ENCODE results near the gene KERA. TPM values are rescaled to one million over a fixed set of nuclear protein-coding genes. Genes with fewer than 3 reads are reported as not detected.

KERA gene, protein sequence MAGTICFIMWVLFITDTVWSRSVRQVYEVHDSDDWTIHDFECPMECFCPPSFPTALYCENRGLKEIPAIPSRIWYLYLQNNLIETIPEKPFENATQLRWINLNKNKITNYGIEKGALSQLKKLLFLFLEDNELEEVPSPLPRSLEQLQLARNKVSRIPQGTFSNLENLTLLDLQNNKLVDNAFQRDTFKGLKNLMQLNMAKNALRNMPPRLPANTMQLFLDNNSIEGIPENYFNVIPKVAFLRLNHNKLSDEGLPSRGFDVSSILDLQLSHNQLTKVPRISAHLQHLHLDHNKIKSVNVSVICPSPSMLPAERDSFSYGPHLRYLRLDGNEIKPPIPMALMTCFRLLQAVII
- total RNA-seq (not detected in 2 replicates), polyA plus RNA-seq (not detected in 2 replicates)

DNA sequence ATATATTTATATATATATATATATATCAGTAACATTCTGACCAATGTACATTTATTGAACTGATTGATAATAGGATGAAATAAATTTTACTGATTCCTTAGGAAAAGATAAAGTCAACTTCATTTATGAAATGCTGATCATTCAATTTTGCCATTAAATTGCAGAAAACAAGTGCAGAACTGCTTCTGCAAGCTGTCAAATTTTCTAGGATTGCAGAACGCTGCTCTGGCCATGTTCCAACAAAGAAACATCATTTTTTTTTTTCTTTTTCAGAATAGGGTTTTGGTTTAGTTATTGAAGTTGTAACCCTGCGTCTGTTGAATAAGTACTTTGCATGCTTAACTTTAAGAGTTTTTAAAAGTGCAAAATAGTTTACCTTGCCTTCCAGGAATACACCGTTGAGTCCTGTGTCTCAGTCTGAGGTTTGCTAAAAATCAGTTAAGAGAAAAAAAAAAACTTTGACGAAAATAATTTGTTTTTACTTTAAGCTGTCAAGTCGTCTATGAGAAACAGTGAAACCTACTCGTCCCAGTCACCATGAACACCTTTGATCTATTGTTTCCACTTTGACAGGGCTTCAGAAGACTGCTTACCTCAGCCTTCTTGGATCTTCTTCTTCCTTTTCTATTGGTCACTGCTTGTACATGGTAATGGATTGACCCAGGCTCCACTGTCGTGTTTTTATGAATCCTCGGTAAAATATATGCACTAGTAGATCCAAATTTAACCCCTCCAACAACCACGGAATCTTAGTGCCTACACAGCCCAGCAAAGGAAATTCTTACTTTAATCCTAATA lies at the start of gene KERA:
Gene KERA (minus strand): TSS at position 657 of the 798 bp plus-strand sequence. CDS start 1,743 bp downstream, outside the sequence.
- Histone ChIP-seq H3K4me3 (no peak within 1 kb of the TSS), H3K4me1 (ENCODE audit: low read depth) (no peaks in the 10 kb centered on the region), H3K27ac (no peak within 1 kb of the TSS), H3K27me3 (no peaks in the 10 kb centered on the region), H3K36me3 (no peaks in the 10 kb centered on the region), H3K9me3 (ENCODE audit: low read depth) (no peaks in the 10 kb centered on the region)
- TF ChIP-seq CTCF (IDR thresholded peaks at IDR 0.05; ENCODE audit: low read depth, low read length) = no peak
- DNase-seq (ENCODE audit: low read depth in 1 of 2, low spot score in 1 of 2) = peak in 1 of 2 donors; percentile 5

- no peak overlapping the region for H3K27ac ChIP-seq
- no peak overlapping the region for H3K4me3 ChIP-seq
- DNase-seq (ENCODE audit: low read depth in 1 of 2, low spot score in 1 of 2) = no peak
- no peaks in the 10 kb centered on the region for H3K36me3 ChIP-seq
- H3K4me1 ChIP-seq (ENCODE audit: low read depth) = no peaks in the 10 kb centered on the region
- no peaks in the 10 kb centered on the region for H3K9me3 ChIP-seq (ENCODE audit: low read depth)
- no peaks in the 10 kb centered on the region for H3K27me3 ChIP-seq
- TF ChIP-seq CTCF (IDR thresholded peaks at IDR 0.05; ENCODE audit: low read depth, low read length) = no peak
Observed at GRCh38 chr12:91106283-91106682, 48.5 kb upstream of the KERA start.

DNA sequence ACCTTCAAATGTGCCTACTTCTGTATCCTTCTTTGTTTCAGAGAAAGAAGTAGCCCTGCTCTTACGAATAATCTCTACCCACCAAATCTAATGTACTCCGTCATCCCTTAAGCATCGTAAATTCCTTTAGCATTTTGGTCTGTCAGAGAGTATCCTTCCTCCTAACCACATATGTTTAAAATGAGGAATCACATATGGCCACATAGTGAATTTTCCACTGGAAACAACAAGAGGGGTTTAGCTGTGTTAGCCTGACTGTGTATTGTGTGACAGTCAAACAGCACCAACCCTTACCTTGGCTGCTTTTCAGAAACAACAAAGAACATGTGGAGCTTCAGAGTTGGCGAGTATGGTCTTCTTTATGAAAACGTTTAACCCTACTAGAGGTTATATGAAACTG lies 48.0 kb upstream of the KERA start:
- Histone ChIP-seq H3K27me3 (no peaks in the 10 kb centered on the region), H3K36me3 (no peaks in the 10 kb centered on the region), H3K4me3 (no peak overlapping the region), H3K9me3 (ENCODE audit: low read depth) (no peaks in the 10 kb centered on the region), H3K27ac (no peak overlapping the region), H3K4me1 (ENCODE audit: low read depth) (no peaks in the 10 kb centered on the region)
- no peak for TF ChIP-seq CTCF (IDR thresholded peaks at IDR 0.05; ENCODE audit: low read depth, low read length)
- DNase-seq (ENCODE audit: low read depth in 1 of 2, low spot score in 1 of 2) = peak in 1 of 2 donors; percentile 37

GRCh38 chr12:91104812-91105466 lies 47.1 kb upstream of the KERA start:
- no peaks in the 10 kb centered on the region for H3K27me3 ChIP-seq
- no peaks in the 10 kb centered on the region for H3K4me1 ChIP-seq (ENCODE audit: low read depth)
- H3K36me3 ChIP-seq = no peaks in the 10 kb centered on the region
- no peak for DNase-seq (ENCODE audit: low read depth in 1 of 2, low spot score in 1 of 2)
- TF ChIP-seq CTCF (IDR thresholded peaks at IDR 0.05; ENCODE audit: low read depth, low read length) = no peak
- no peak overlapping the region for H3K4me3 ChIP-seq
- H3K27ac ChIP-seq = no peak overlapping the region
- H3K9me3 ChIP-seq (ENCODE audit: low read depth) = no peaks in the 10 kb centered on the region

DNA sequence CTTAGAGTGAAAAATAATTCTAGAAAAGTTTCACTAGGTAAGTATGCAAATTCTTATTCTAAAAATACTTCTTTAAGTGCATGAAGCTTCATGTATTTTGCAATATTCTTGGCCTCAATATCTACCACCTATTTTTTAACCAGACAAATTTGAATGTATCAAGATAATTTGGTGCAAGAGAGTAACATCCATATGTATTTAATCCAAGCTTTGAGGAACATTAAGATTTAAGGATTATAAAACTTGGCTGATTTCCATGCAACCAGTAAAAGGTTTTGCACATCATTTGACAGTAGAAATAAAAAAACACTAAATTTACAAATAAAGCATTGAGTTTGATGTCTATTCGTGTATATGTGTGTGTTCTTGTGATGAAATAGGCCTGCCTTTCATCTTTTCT lies 45.8 kb upstream of the KERA start:
- no peak overlapping the region for H3K27ac ChIP-seq
- no peaks in the 10 kb centered on the region for H3K4me1 ChIP-seq (ENCODE audit: low read depth)
- no peaks in the 10 kb centered on the region for H3K9me3 ChIP-seq (ENCODE audit: low read depth)
- no peaks in the 10 kb centered on the region for H3K27me3 ChIP-seq
- TF ChIP-seq CTCF (IDR thresholded peaks at IDR 0.05; ENCODE audit: low read depth, low read length) = no peak
- H3K36me3 ChIP-seq = no peaks in the 10 kb centered on the region
- DNase-seq (ENCODE audit: low read depth in 1 of 2, low spot score in 1 of 2) = no peak
- H3K4me3 ChIP-seq = no peak overlapping the region
